ENCODE measurements around the gene DGLUCY. TPM values are rescaled to one million over a fixed set of nuclear protein-coding genes. Genes with fewer than 3 reads are reported as not detected.

The DGLUCY gene
- total and polyA plus RNA-seq, 7 experiments from 2014 or later, result 31.1 to 108 (median 87.8) TPM

DNA sequence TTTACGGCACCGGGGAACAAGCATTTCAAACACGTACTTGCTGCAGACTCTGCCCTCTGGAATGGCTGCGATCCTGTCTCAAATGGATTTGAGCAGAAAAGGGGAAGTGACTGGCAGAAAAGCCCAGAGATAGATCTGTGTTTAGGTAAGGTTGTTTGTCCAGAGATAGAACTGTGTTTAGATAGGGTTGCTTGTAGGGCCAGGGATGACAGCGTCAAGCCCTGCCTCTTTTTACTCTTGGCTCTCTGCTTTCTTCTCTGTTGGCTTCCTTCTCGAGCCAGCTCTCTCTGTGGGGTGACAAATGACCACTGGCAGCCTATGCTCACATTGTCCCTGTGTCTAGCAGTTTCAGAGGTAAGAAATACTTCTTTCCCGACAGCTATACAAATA is 11.4 kb downstream of the DGLUCY start:
- H3K4me1 ChIP-seq (ENCODE audit: control insufficient read depth in 2 of 2, insufficient read depth in 2 of 2, low read length in 2 of 2), result peaks cover 0 to 5% of the 10 kb centered on the region in 2 donors
- ATAC-seq, result peak; percentile 46
- H3K4me3 Mint-ChIP-seq, result no peak overlapping the region
- no peak overlapping the region for H3K4me3 ChIP-seq (ENCODE audit: low read length)
- peaks cover 0 to 10% (median 0%) of the 10 kb centered on the region in 11 donors for H3K9me3 Mint-ChIP-seq
- H3K27me3 ChIP-seq (ENCODE audit: control insufficient read depth in 2 of 2, insufficient read depth in 2 of 2, low read length in 2 of 2), result no peaks in the 10 kb centered on the region
- H3K27ac ChIP-seq (ENCODE audit: low read depth, low read length), result no peak overlapping the region
- H3K9me3 ChIP-seq (ENCODE audit: control insufficient read depth in 2 of 3, low read length in 3 of 3), result no peaks in the 10 kb centered on the region
- ChIA-PET POLR2A (interaction anchor here (0.6 kb wide), 1 partner anchor 10 kb away, joined by 4 read pairs; no protein-coding TSS in a partner anchor), CTCF (interaction anchor here (1.8 kb wide), 1 partner anchor 9 kb away, joined by 5 read pairs; no protein-coding TSS in a partner anchor)
- no peak for DNase-seq
- intact Hi-C loops (cut with micrococcal nuclease), result no loop called here
- H3K27ac Mint-ChIP-seq, result peak overlapping the region in 3 of 9 donors; percentile 13 to 31 (median 26)
- H3K36me3 ChIP-seq (ENCODE audit: control insufficient read depth in 2 of 3, insufficient read depth in 3 of 3, low read length in 3 of 3), result peaks cover 0 to 10% (median 3%) of the 10 kb centered on the region in 3 experiments
- peaks cover 9 to 51% (median 44%) of the 10 kb centered on the region in 7 donors for H3K4me1 Mint-ChIP-seq
- H3K36me3 Mint-ChIP-seq, result peaks cover 4 to 68% (median 38%) of the 10 kb centered on the region in 5 donors
- H3K27me3 Mint-ChIP-seq, result no peaks in the 10 kb centered on the region

DNA sequence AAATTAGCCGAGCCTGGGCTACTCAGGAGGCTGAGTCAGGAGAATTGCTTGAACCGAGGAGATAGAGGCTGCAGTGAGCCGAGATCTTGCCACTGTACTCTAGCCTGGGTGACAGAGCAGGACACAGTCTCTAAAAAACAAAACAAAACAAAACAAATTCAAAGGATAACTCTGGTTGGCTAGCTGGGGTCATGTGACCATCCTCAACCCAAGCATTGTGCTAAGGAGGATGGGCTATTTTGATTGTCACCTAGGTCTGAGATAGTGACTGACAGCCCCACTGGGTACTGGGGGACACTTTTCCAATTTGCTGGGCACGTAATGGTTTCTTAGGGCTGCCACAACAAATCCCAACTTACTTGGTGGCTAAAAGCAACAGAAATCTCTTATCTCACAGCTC is 11.9 kb downstream of the DGLUCY start:
- Histone ChIP-seq H3K36me3 (ENCODE audit: control insufficient read depth in 2 of 3, insufficient read depth in 3 of 3, low read length in 3 of 3) (peaks cover 0 to 12% (median 3%) of the 10 kb centered on the region in 3 experiments), H3K9me3 (ENCODE audit: control insufficient read depth in 2 of 3, low read length in 3 of 3) (no peaks in the 10 kb centered on the region), H3K4me1 (ENCODE audit: control insufficient read depth in 2 of 2, insufficient read depth in 2 of 2, low read length in 2 of 2) (peaks cover 0 to 5% of the 10 kb centered on the region in 2 donors), H3K27me3 (ENCODE audit: control insufficient read depth in 2 of 2, insufficient read depth in 2 of 2, low read length in 2 of 2) (no peaks in the 10 kb centered on the region), H3K27ac (ENCODE audit: low read depth, low read length) (no peak overlapping the region), H3K4me3 (ENCODE audit: low read length) (no peak overlapping the region)
- no peaks in the 10 kb centered on the region for H3K27me3 Mint-ChIP-seq
- POLR2A ChIA-PET, result no interaction called here
- intact Hi-C loops (cut with micrococcal nuclease), result no loop called here
- peaks cover 0 to 10% (median 0%) of the 10 kb centered on the region in 11 donors for H3K9me3 Mint-ChIP-seq
- DNase-seq, result no peak
- H3K36me3 Mint-ChIP-seq, result peaks cover 3 to 66% (median 36%) of the 10 kb centered on the region in 5 donors
- H3K4me3 Mint-ChIP-seq, result peak overlapping the region in 1 of 10 donors; percentile 13
- no peak for ATAC-seq
- CTCF ChIA-PET, result interaction anchor here (1.8 kb wide), 1 partner anchor 10 kb away, joined by 5 read pairs; no protein-coding TSS in a partner anchor
- peak overlapping the region in 2 of 9 donors; percentile 17 to 31 for H3K27ac Mint-ChIP-seq
- peaks cover 5 to 48% (median 40%) of the 10 kb centered on the region in 7 donors for H3K4me1 Mint-ChIP-seq

DNA sequence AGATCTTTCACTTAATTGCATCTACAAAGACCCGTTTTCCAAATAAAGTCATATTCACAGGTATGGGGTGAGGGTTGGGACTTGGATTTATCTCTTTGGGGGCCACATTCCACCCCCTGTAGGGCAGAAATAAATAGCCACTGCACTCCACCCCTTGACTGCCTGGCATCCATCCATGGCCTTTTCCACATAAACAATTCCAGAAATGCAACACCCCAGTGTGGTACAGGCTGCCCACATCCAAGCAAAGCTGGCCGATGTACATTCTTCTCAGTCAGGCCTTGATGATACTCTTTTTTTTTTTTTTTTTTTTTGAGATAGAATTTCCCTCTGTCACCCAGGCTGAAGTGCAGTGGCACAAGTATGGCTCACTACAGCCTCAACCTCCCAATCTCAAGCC is 12.9 kb downstream of the DGLUCY start:
- no peak for DNase-seq
- H3K36me3 Mint-ChIP-seq, result peaks cover 0 to 63% (median 41%) of the 10 kb centered on the region in 5 donors
- Histone ChIP-seq H3K9me3 (ENCODE audit: control insufficient read depth in 2 of 3, low read length in 3 of 3) (no peaks in the 10 kb centered on the region), H3K4me3 (ENCODE audit: low read length) (no peak overlapping the region), H3K27me3 (ENCODE audit: control insufficient read depth in 2 of 2, insufficient read depth in 2 of 2, low read length in 2 of 2) (no peaks in the 10 kb centered on the region), H3K36me3 (ENCODE audit: control insufficient read depth in 2 of 3, insufficient read depth in 3 of 3, low read length in 3 of 3) (peaks cover 0 to 19% (median 0%) of the 10 kb centered on the region in 3 experiments), H3K27ac (ENCODE audit: low read depth, low read length) (no peak overlapping the region), H3K4me1 (ENCODE audit: control insufficient read depth in 2 of 2, insufficient read depth in 2 of 2, low read length in 2 of 2) (peaks cover 0 to 5% of the 10 kb centered on the region in 2 donors)
- no peak for ATAC-seq
- H3K27me3 Mint-ChIP-seq, result no peaks in the 10 kb centered on the region
- H3K9me3 Mint-ChIP-seq, result peaks cover 0 to 10% (median 0%) of the 10 kb centered on the region in 11 donors
- H3K4me1 Mint-ChIP-seq, result peaks cover 0 to 38% (median 30%) of the 10 kb centered on the region in 7 donors
- H3K4me3 Mint-ChIP-seq, result no peak overlapping the region
- ChIA-PET POLR2A (no interaction called here), CTCF (no interaction called here)
- no peak overlapping the region for H3K27ac Mint-ChIP-seq
- intact Hi-C loops (cut with micrococcal nuclease), result no loop called here

DNA sequence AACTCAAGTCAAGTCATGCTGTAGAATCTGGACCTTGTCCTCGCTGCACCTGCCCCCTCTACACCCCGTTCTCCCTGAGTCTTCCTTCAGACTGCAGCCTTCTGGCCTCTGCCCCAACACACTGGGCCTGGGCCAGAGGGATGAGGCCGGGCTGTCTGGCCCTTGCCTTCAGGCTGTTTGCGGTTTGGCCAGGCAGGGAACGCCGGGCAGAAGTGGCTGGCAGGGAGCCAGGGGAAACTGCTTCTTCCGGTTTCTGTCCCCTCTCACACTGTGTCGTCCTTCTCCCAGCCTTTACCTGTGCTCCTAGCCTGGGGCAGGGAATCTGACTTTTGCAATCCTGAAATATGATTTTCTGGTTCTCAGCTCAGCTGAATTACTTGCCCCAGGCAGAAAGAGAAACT is 13.5 kb downstream of the DGLUCY start:
- H3K4me3 ChIP-seq (ENCODE audit: low read length), result no peak overlapping the region
- POLR2A ChIA-PET, result no interaction called here
- Mint-ChIP-seq H3K27me3 (no peaks in the 10 kb centered on the region), H3K36me3 (peaks cover 0 to 62% (median 41%) of the 10 kb centered on the region in 5 donors), H3K9me3 (peaks cover 0 to 10% (median 0%) of the 10 kb centered on the region in 11 donors), H3K4me1 (peaks cover 0 to 38% (median 29%) of the 10 kb centered on the region in 7 donors), H3K27ac (peak overlapping the region in 1 of 9 donors; percentile 31), H3K4me3 (no peak overlapping the region)
- peaks cover 0 to 5% of the 10 kb centered on the region in 2 donors for H3K4me1 ChIP-seq (ENCODE audit: control insufficient read depth in 2 of 2, insufficient read depth in 2 of 2, low read length in 2 of 2)
- intact Hi-C loops (cut with micrococcal nuclease), result no loop called here
- H3K27ac ChIP-seq (ENCODE audit: low read depth, low read length), result no peak overlapping the region
- DNase-seq, result no peak
- no peak for ATAC-seq
- H3K36me3 ChIP-seq (ENCODE audit: control insufficient read depth in 2 of 3, insufficient read depth in 3 of 3, low read length in 3 of 3), result peaks cover 0 to 19% (median 0%) of the 10 kb centered on the region in 3 experiments
- H3K9me3 ChIP-seq (ENCODE audit: control insufficient read depth in 2 of 3, low read length in 3 of 3), result no peaks in the 10 kb centered on the region
- no peaks in the 10 kb centered on the region for H3K27me3 ChIP-seq (ENCODE audit: control insufficient read depth in 2 of 2, insufficient read depth in 2 of 2, low read length in 2 of 2)
- CTCF ChIA-PET, result interaction anchor here (0.7 to 1.0 kb wide), 2 partner anchors 10 to 43 kb away, joined by 3 read pairs; no protein-coding TSS in a partner anchor

DNA sequence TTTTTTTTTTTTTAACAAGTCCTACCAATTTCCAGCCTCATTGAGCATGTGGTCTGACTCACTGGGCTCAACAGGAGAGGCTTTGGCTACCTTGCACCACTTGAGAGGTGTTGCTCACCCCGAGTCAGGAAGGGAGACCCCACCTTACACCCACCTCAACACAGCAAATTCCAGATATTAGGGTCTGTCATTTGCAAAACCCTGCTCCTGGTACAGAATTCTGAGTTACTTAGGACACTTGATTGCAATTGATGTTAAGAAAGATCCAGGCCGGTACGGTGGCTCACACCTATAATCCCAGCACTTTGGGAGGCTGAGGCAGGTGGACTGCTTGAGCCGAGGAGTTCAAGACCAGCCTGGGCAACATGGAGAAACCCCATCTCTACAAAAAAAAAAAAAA is 14.1 kb downstream of the DGLUCY start:
- no peaks in the 10 kb centered on the region for H3K27me3 ChIP-seq (ENCODE audit: control insufficient read depth in 2 of 2, insufficient read depth in 2 of 2, low read length in 2 of 2)
- peaks cover 0 to 10% (median 0%) of the 10 kb centered on the region in 11 donors for H3K9me3 Mint-ChIP-seq
- H3K27me3 Mint-ChIP-seq, result no peaks in the 10 kb centered on the region
- no peaks in the 10 kb centered on the region for H3K9me3 ChIP-seq (ENCODE audit: control insufficient read depth in 2 of 3, low read length in 3 of 3)
- intact Hi-C loops (cut with micrococcal nuclease), result no loop called here
- no peak overlapping the region for H3K4me3 ChIP-seq (ENCODE audit: low read length)
- peaks cover 0 to 5% of the 10 kb centered on the region in 2 donors for H3K4me1 ChIP-seq (ENCODE audit: control insufficient read depth in 2 of 2, insufficient read depth in 2 of 2, low read length in 2 of 2)
- no peak for DNase-seq
- POLR2A ChIA-PET, result interaction anchor here (0.6 kb wide), 1 partner anchor 203 kb away, joined by 6 read pairs; no protein-coding TSS in a partner anchor
- CTCF ChIA-PET, result interaction anchor here (0.7 to 1.0 kb wide), 2 partner anchors 10 to 43 kb away, joined by 3 read pairs; no protein-coding TSS in a partner anchor
- peaks cover 0 to 19% (median 0%) of the 10 kb centered on the region in 3 experiments for H3K36me3 ChIP-seq (ENCODE audit: control insufficient read depth in 2 of 3, insufficient read depth in 3 of 3, low read length in 3 of 3)
- no peak for ATAC-seq
- H3K27ac ChIP-seq (ENCODE audit: low read depth, low read length), result no peak overlapping the region
- H3K4me3 Mint-ChIP-seq, result no peak overlapping the region
- peaks cover 0 to 61% (median 41%) of the 10 kb centered on the region in 5 donors for H3K36me3 Mint-ChIP-seq
- H3K4me1 Mint-ChIP-seq, result peaks cover 0 to 36% (median 28%) of the 10 kb centered on the region in 7 donors
- H3K27ac Mint-ChIP-seq, result peak overlapping the region in 1 of 9 donors; percentile 31

DNA sequence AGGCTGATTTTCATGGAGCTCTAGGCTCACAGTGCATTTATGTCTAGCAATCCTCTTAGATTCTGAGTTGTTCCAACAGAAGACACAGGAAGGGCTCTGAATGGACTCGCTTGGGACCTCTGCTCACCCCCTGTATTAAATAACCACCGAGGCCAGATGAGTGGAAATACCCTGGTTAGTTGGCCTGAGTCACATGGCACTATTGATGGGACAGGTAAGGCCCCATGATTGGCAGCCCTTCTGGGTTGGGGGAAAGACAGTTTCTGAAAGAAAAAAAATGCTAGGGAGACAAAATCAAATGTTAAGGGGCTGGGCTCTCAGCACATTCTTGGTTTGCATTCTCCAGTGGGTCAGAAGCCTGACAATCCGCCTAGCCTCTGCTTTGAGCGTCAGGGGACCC is 14.8 kb downstream of the DGLUCY start:
- peaks cover 0 to 58% (median 44%) of the 10 kb centered on the region in 5 donors for H3K36me3 Mint-ChIP-seq
- Histone ChIP-seq H3K9me3 (ENCODE audit: control insufficient read depth in 2 of 3, low read length in 3 of 3) (no peaks in the 10 kb centered on the region), H3K27me3 (ENCODE audit: control insufficient read depth in 2 of 2, insufficient read depth in 2 of 2, low read length in 2 of 2) (no peaks in the 10 kb centered on the region), H3K4me1 (ENCODE audit: control insufficient read depth in 2 of 2, insufficient read depth in 2 of 2, low read length in 2 of 2) (peaks cover 0 to 5% of the 10 kb centered on the region in 2 donors), H3K4me3 (ENCODE audit: low read length) (no peak overlapping the region), H3K36me3 (ENCODE audit: control insufficient read depth in 2 of 3, insufficient read depth in 3 of 3, low read length in 3 of 3) (peaks cover 0 to 19% (median 0%) of the 10 kb centered on the region in 3 experiments), H3K27ac (ENCODE audit: low read depth, low read length) (no peak overlapping the region)
- peaks cover 0 to 10% (median 0%) of the 10 kb centered on the region in 11 donors for H3K9me3 Mint-ChIP-seq
- H3K4me3 Mint-ChIP-seq, result no peak overlapping the region
- peak overlapping the region in 6 of 9 donors; percentile 5 to 57 (median 54) for H3K27ac Mint-ChIP-seq
- ATAC-seq, result no peak
- CTCF ChIA-PET, result no interaction called here
- no peak for DNase-seq
- intact Hi-C loops (cut with micrococcal nuclease), result no loop called here
- POLR2A ChIA-PET, result interaction anchor here (0.6 kb wide), 1 partner anchor 204 kb away, joined by 6 read pairs; no protein-coding TSS in a partner anchor
- H3K4me1 Mint-ChIP-seq, result peaks cover under 1 to 34% (median 23%) of the 10 kb centered on the region in 7 donors
- H3K27me3 Mint-ChIP-seq, result no peaks in the 10 kb centered on the region

All from naive thymus-derived CD4-positive, alpha-beta T cell (primary cell).